ENCODE results near the gene HNRNPA1.

DNA sequence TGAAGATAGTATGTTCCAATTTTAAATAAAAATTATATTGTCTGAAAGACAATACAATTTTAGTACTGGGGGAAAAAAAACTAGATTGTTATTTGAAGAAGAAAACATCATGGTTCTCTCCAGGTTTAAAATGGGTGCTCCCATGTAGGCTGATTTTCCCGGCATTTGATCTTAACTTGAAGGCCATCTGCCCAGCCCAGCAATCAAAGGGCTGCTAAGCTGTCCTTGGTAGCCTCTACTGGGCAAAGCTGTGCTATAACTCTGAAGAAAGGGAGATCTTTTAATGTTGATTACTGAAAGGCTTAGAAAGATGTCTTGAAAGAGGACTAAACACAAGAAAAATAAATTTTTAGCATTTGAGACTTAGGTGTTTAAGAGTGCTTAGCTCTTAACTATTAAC, 42.0 kb upstream of the HNRNPA1 start:
- TF ChIP-seq, protein P1, sequence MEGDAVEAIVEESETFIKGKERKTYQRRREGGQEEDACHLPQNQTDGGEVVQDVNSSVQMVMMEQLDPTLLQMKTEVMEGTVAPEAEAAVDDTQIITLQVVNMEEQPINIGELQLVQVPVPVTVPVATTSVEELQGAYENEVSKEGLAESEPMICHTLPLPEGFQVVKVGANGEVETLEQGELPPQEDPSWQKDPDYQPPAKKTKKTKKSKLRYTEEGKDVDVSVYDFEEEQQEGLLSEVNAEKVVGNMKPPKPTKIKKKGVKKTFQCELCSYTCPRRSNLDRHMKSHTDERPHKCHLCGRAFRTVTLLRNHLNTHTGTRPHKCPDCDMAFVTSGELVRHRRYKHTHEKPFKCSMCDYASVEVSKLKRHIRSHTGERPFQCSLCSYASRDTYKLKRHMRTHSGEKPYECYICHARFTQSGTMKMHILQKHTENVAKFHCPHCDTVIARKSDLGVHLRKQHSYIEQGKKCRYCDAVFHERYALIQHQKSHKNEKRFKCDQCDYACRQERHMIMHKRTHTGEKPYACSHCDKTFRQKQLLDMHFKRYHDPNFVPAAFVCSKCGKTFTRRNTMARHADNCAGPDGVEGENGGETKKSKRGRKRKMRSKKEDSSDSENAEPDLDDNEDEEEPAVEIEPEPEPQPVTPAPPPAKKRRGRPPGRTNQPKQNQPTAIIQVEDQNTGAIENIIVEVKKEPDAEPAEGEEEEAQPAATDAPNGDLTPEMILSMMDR (IDR thresholded peaks at IDR 0.05; ENCODE audit: borderline replicate concordance, extremely low read depth, low read length, poor library complexity, severe bottlenecking): no peak
- no peak for TF ChIP-seq EZH2 (IDR thresholded peaks at IDR 0.05; ENCODE audit: borderline replicate concordance, low read depth, low read length, severe bottlenecking)
